GM12878 (cell line): ENCODE data around the gene CHD9. TPM values are rescaled to one million over a fixed set of nuclear protein-coding genes. Genes with fewer than 3 reads are reported as not detected.
"Not testable (repeated sequence)": the region's sequence is repeated elsewhere in the genome, so short reads cannot be mapped to it uniquely, and the experiment has no call there.

ENCODE experiments used
- ATAC-seq: fragments of 200-7000 bp; cut with Tn5 transposase; 3 replicates; pipeline ENCODE4 v1.9.1; 2020; ENCODE audit warnings: mild to moderate bottlenecking, moderate library complexity
- BruUV-seq: library from RNA; stranded (reverse); fragments of 400-500 nt; replicated peaks from 2 replicates; lab custom pipeline; 2021; lab: Mats Ljungman, UMichigan
- CTCF ChIA-PET: fragments of 300-600 bp; sonication (Branson Sonifier 250); formaldehyde crosslinking; extraction: SDS; loops from one replicate; lab custom pipeline; 2021; ENCODE audit warnings: inconsistent platforms; lab: Yijun Ruan, JAX
- POLR2A ChIA-PET: fragments of 350-600 bp; formaldehyde crosslinking; extraction: SDS; loops from one replicate; lab custom pipeline; 2021; ENCODE audit warnings: inconsistent platforms; lab: Charles Lee
- RAD21 ChIA-PET: fragments of 300-600 bp; sonication (Branson Sonifier 250); formaldehyde crosslinking; loops from one replicate; lab custom pipeline; 2023; ENCODE audit warnings: antibody characterized with exemption; ENCODE audit not compliant: unreplicated experiment; lab: Charles Lee
- SMC1A ChIA-PET: fragments of 300-600 bp; sonication (Branson Sonifier 250); formaldehyde crosslinking; loops from one replicate; lab custom pipeline; 2023; ENCODE audit not compliant: unreplicated experiment, uncharacterized antibody; lab: Charles Lee
- DNase-seq: peaks from one replicate; pipeline ENCODE4 v3.0.0-alpha.2; 2011; ENCODE audit warnings: low read depth, low spot score
- FAIRE-seq: peaks from 3 replicates; lab custom pipeline; 2011; peaks lifted over from hg19 to GRCh38; lab: Jason Lieb, UNC
- H2AFZ ChIP-seq: 2 replicates; pipeline ENCODE4 v1.6.0; 2011; ENCODE audit warnings: low read depth, low read length, control low read depth; ENCODE audit not compliant: control insufficient read depth
- H3K27ac ChIP-seq: 2 replicates; pipeline ENCODE4 v1.5.1; 2011; ENCODE audit warnings: control low read depth; ENCODE audit not compliant: control insufficient read depth, insufficient read depth
- H3K27me3 ChIP-seq, 2 experiments: replicated peaks in 1 of 2; 2 replicates each; pipeline versions ENCODE4 v1.6.0 to v1.6.1; 2011; ENCODE audit warnings: low read length in 1 of 2; ENCODE audit not compliant: control insufficient read depth in 2 of 2, insufficient read depth in 2 of 2
- H3K36me3 ChIP-seq, 2 experiments: 2 replicates each; pipeline ENCODE4 v1.5.1; 2011; ENCODE audit warnings: low read length in 1 of 2; ENCODE audit not compliant: control insufficient read depth in 2 of 2, insufficient read depth in 2 of 2
- H3K4me1 ChIP-seq: 2 replicates; pipeline ENCODE4 v1.6.1; 2011; ENCODE audit warnings: mild to moderate bottlenecking, low read length, moderate library complexity, mixed read lengths; ENCODE audit not compliant: control insufficient read depth, insufficient read depth
- H3K4me2 ChIP-seq: 2 replicates; pipeline ENCODE4 v1.6.0; 2011; ENCODE audit warnings: control low read depth; ENCODE audit not compliant: control insufficient read depth, insufficient read depth
- H3K4me3 ChIP-seq: fragments of 200-600 bp; sonication (generic); 2 replicates; pipeline ENCODE4 v1.5.1; 2016
- H3K79me2 ChIP-seq: 2 replicates; pipeline ENCODE4 v1.6.0; 2011; ENCODE audit warnings: low read length; ENCODE audit not compliant: control insufficient read depth, insufficient read depth
- H3K9ac ChIP-seq: 2 replicates; pipeline ENCODE4 v1.8.0; 2011; ENCODE audit warnings: low read length, control low read depth, mixed read lengths; ENCODE audit not compliant: control insufficient read depth, insufficient read depth
- H3K9me3 ChIP-seq: replicated peaks from 3 replicates; pipeline ENCODE4 v1.5.1; 2011; ENCODE audit warnings: mild to moderate bottlenecking, low read length; ENCODE audit not compliant: control insufficient read depth, insufficient read depth
- H4K20me1 ChIP-seq: 2 replicates; pipeline ENCODE4 v1.6.0; 2011; ENCODE audit not compliant: control insufficient read depth, insufficient read depth
- IRF4 ChIP-seq: IDR thresholded peaks from 2 replicates; pipeline ENCODE4 v1.6.1; 2011; ENCODE audit warnings: low read depth, low read length
- SMAD5 ChIP-seq: IDR thresholded peaks from 2 replicates; pipeline ENCODE4 v1.6.1; 2016; ENCODE audit warnings: antibody characterized with exemption, low read depth
- SREBF2 ChIP-seq: IDR thresholded peaks from 2 replicates; pipeline ENCODE4 v1.6.1; 2012; ENCODE audit warnings: mild to moderate bottlenecking, low read length
- TCF7 ChIP-seq: IDR thresholded peaks from 2 replicates; pipeline ENCODE4 v1.6.1; 2014; ENCODE audit warnings: antibody characterized with exemption, borderline replicate concordance
- WGBS: methylation state at CpG from one replicate; pipeline ENCODE4 v1.1.6; 2016; ENCODE audit warnings: low lambda C conversion rate; ENCODE audit not compliant: insufficient replicate concordance, insufficient coverage; ENCODE audit errors: missing lambda C conversion rate; 5-methylcytosine and 5-hydroxymethylcytosine counted together
- in situ Hi-C: fragments of 300-500 bp; cut with MboI; formaldehyde crosslinking; loops from 9 replicates; pipeline ENCODE4 v1.14.3; 2018; ENCODE audit warnings: mixed read lengths
- intact Hi-C: fragments of 100-400 bp; cut with micrococcal nuclease; formaldehyde crosslinking; loops from one replicate; pipeline ENCODE4 v1.14.2; 2022; ENCODE audit not compliant: unreplicated experiment
- polyA plus RNA-seq, 11 experiments: library from polyadenylated mRNA; depleted of rRNA in 4 of 11; unstranded in 6 of 11; stranded (reverse) in 5 of 11; fragments of >200 nt; fragmentation: Nextera tagmentation in 4 of 11; fragmentation: Illumina TruSeq in 1 of 11; extraction: Ambion mirVana in 4 of 11; extraction: Trizol in 1 of 11; gene quantifications; 1 replicate in 1 of 11; 2 replicates in 10 of 11; pipeline versions ENCODE4 v1.2.1 to v1.2.3, GENCODE V29; 2011 to 2016; ENCODE audit warnings: inconsistent platforms in 2 of 11, missing spikeins in 2 of 11, low read depth in 1 of 11
- total RNA-seq, 4 experiments: library from RNA; depleted of rRNA in 3 of 4; stranded (reverse); fragments of >200 nt in 3 of 4; fragmentation: Illumina TruSeq in 1 of 4; extraction: Trizol in 1 of 4; gene quantifications; 2 replicates each; pipeline versions ENCODE4 v1.2.1 to v1.2.3, GENCODE V29; 2013 to 2021

CHD9 gene
- total and polyA plus RNA-seq, 10 of the 15 experiments (the other 5 are each of a cell fraction or from before 2014, with no cell fraction given) = 29.2 to 95.7 (median 54.3) TPM

DNA sequence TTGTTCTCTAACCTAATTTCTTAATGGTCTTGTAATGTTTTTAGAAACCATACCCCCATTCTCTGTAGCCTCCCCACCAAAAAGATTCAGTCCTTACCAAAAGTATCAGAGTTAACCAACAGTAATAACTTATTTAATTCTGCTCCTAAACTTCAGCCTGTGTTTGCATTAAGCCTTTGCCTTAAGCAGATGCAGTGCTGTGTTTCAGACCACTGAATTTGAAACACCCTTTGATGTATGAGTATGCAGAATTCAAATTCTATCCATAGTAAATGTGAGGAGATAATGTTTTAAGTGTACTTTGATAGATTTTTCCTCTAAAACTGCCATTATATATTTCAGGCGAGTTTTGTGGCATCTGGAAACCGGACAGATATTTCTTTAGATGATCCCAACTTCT, 207.9 kb downstream of the CHD9 start:
- WGBS = 98% methylated on average over 2 of the region's 2 CpGs
- Histone ChIP-seq H4K20me1 (no peaks in the 10 kb centered on the region), H3K27ac (no peak overlapping the region), H2AFZ (no peak overlapping the region), H3K4me1 (no peaks in the 10 kb centered on the region), H3K9ac (no peak overlapping the region), H3K4me2 (no peak overlapping the region), H3K9me3 (no peaks in the 10 kb centered on the region; the same call in 2 of the 3 replicates), H3K79me2 (no peaks in the 10 kb centered on the region), H3K36me3 (peaks cover 0 to 22% of the 10 kb centered on the region in 2 experiments), H3K27me3 (no peaks in the 10 kb centered on the region), H3K4me3 (no peak overlapping the region)
- intact Hi-C loops = no loop called here
- DNase-seq (no peak), ATAC-seq (no peak), FAIRE-seq (no peak)
- no TSS peak for BruUV-seq
- ChIA-PET RAD21 (no interaction called here), CTCF (interaction anchor here (2.6 kb wide), 1 partner anchor 208 kb away, joined by 6 read pairs; the partner anchor contains the start of gene CHD9), SMC1A (interaction anchor here (0.8 to 1.2 kb wide), 2 partner anchors 11 to 21 kb away, joined by 3 read pairs; no protein-coding TSS in a partner anchor), POLR2A (no interaction called here)
- TF ChIP-seq SREBF2 = no peak
- in situ Hi-C loops = no loop called here

DNA sequence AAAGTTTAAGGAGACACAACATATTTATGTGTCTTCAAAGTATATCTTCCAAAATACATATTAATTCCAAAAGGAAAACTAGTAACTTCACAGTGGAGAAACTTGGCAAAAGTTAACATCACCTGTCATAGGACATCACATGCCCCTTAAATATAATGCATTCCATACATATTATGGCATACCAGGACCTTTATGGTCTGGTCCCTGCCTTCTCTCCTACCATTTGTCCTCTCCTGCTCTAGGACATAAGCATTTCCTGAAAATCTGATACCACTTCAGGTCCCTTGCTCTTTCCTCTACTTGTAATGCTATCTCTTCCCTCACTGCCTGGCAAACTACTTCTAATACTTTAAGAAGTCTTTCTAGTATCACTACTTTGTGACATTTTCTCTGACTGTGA, 211.4 kb downstream of the CHD9 start:
- no peaks in the 10 kb centered on the region for H3K9me3 ChIP-seq
- H2AFZ ChIP-seq = no peak overlapping the region
- FAIRE-seq (no peak), ATAC-seq (no peak), DNase-seq (no peak)
- no peaks in the 10 kb centered on the region for H4K20me1 ChIP-seq
- SMC1A ChIA-PET = no interaction called here
- in situ Hi-C loops (no loop called here), intact Hi-C loops (no loop called here)
- POLR2A ChIA-PET = no interaction called here
- H3K79me2 ChIP-seq = no peaks in the 10 kb centered on the region
- RAD21 ChIA-PET = no interaction called here
- no peak overlapping the region for H3K9ac ChIP-seq
- no peaks in the 10 kb centered on the region for H3K4me1 ChIP-seq
- H3K4me3 ChIP-seq = no peak overlapping the region
- H3K4me2 ChIP-seq = no peak overlapping the region
- TF ChIP-seq TCF7 (no peak), IRF4 (no peak), SMAD5 (no peak)
- no peak overlapping the region for H3K27ac ChIP-seq
- no TSS peak for BruUV-seq
- CTCF ChIA-PET = no interaction called here
- H3K36me3 ChIP-seq = peaks cover 0 to 19% of the 10 kb centered on the region in 2 experiments; a peak in 3 of 4 replicates
- no peaks in the 10 kb centered on the region for H3K27me3 ChIP-seq

DNA sequence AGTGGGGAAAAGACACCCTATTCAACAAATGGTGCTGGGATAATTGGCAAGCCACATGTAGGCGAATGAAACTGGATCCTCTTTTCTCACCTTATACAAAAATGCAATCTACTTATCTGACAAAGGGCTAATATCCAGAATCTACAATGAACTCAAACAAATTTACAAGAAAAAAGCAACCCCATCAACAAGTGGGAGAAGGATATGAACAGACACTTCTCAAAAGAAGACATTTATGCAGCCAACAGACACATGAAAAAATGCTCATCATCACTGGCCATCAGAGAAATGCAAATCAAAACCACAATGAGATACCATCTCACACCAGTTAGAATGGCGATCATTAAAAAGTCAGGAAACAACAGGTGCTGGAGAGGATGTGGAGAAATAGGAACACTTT, 223.7 kb downstream of the CHD9 start:
- SMC1A ChIA-PET = interaction anchor here (0.7 to 1.0 kb wide), 2 partner anchors 13 to 922 kb away, joined by 3 read pairs; no protein-coding TSS in a partner anchor
- in situ Hi-C loops = loop anchor here (25.0 kb wide), 1 partner anchor 1091 kb away; no protein-coding TSS in a partner anchor
- FAIRE-seq = not testable (repeated sequence)

More for the DNA sequence above, 223.7 kb downstream of the CHD9 start:
- H3K27ac ChIP-seq, H3K4me3 ChIP-seq, H3K27me3 ChIP-seq, intact Hi-C loops, H3K9ac ChIP-seq, H2AFZ ChIP-seq, RAD21 ChIA-PET, H3K4me2 ChIP-seq, H4K20me1 ChIP-seq, ATAC-seq, POLR2A ChIA-PET, DNase-seq, H3K9me3 ChIP-seq, H3K79me2 ChIP-seq, H3K4me1 ChIP-seq, CTCF ChIA-PET, BruUV-seq: not testable (repeated sequence)
- 100% methylated on average over 1 of the region's 2 CpGs for WGBS
- H3K36me3 ChIP-seq = peaks cover 0 to 28% of the 10 kb centered on the region in 2 experiments; a peak in 3 of 4 replicates
